ENCODE data around the gene GRAP.
A peak's percentile ranks its signal among the peaks of the same experiment; 100 is the strongest.

GRAP gene

GRCh38 chr17:19004421-19005136 is 42.2 kb downstream of the GRAP start, which contains the start of gene FAM83G:
Gene FAM83G (minus strand): TSS chr17:19004764. CDS start chr17:19004041, 723 bp downstream.
- Histone ChIP-seq H3K27me3 (ENCODE audit: insufficient read depth, low read length) (no peaks in the 10 kb centered on the region), H3K4me3 (ENCODE audit: low read depth, low read length, poor library complexity, severe bottlenecking) (peak within 1 kb of the TSS; percentile 68), H3K9me3 (ENCODE audit: low read length) (no peaks in the 10 kb centered on the region), H3K4me1 (ENCODE audit: insufficient read depth, low read length, severe bottlenecking) (peaks cover 31% of the 10 kb centered on the region), H3K4me2 (ENCODE audit: low read length) (peak within 1 kb of the TSS; percentile 90), H3K79me2 (ENCODE audit: insufficient read depth, low read length) (no peaks in the 10 kb centered on the region), H3K27ac (ENCODE audit: low read depth, low read length, poor library complexity, severe bottlenecking) (peak within 1 kb of the TSS; percentile 21), H3F3A (ENCODE audit: insufficient read depth, low read length) (no peaks in the 10 kb centered on the region), H3K9me2 (ENCODE audit: low read depth, low read length) (no peaks in the 10 kb centered on the region), H3K9ac (ENCODE audit: low read length) (peak within 1 kb of the TSS; percentile 74), H2AFZ (ENCODE audit: low read length) (no peak within 1 kb of the TSS), H3K36me3 (ENCODE audit: insufficient read depth, low read length) (peaks cover 10% of the 10 kb centered on the region; the same call in 1 of the 2 replicates), H4K20me1 (ENCODE audit: insufficient read depth, low read length) (no peaks in the 10 kb centered on the region)
- TF ChIP-seq EZH2 (IDR thresholded peaks at IDR 0.05; ENCODE audit: borderline replicate concordance, low read length), result no peak
- TF ChIP-seq CTCF (IDR thresholded peaks at IDR 0.05; ENCODE audit: low read length), result no peak

- H3K27me3 ChIP-seq (ENCODE audit: insufficient read depth, low read length), result no peaks in the 10 kb centered on the region
- H3K9me2 ChIP-seq (ENCODE audit: low read depth, low read length), result no peaks in the 10 kb centered on the region
- no peaks in the 10 kb centered on the region for H3K9me3 ChIP-seq (ENCODE audit: low read length)
- H3K9ac ChIP-seq (ENCODE audit: low read length), result peak overlapping the region; percentile 66
- peak overlapping the region; percentile 68 for H3K4me3 ChIP-seq (ENCODE audit: low read depth, low read length, poor library complexity, severe bottlenecking)
- no peaks in the 10 kb centered on the region for H4K20me1 ChIP-seq (ENCODE audit: insufficient read depth, low read length)
- no peak for TF ChIP-seq EZH2 (IDR thresholded peaks at IDR 0.05; ENCODE audit: borderline replicate concordance, low read length)
- no peak for TF ChIP-seq CTCF (IDR thresholded peaks at IDR 0.05; ENCODE audit: low read length)
- no peak overlapping the region for H3K27ac ChIP-seq (ENCODE audit: low read depth, low read length, poor library complexity, severe bottlenecking)
- peaks cover 31% of the 10 kb centered on the region for H3K4me1 ChIP-seq (ENCODE audit: insufficient read depth, low read length, severe bottlenecking)
- H3K4me2 ChIP-seq (ENCODE audit: low read length), result peak overlapping the region; percentile 90
- H2AFZ ChIP-seq (ENCODE audit: low read length), result no peak overlapping the region
- peaks cover 10% of the 10 kb centered on the region; the same call in 1 of the 2 replicates for H3K36me3 ChIP-seq (ENCODE audit: insufficient read depth, low read length)
- no peaks in the 10 kb centered on the region for H3K79me2 ChIP-seq (ENCODE audit: insufficient read depth, low read length)
- H3F3A ChIP-seq (ENCODE audit: insufficient read depth, low read length), result no peaks in the 10 kb centered on the region
Observed at GRCh38 chr17:19003543-19004420, 43.0 kb downstream of the GRAP start.

GRCh38 chr17:19002805-19003542 is 43.8 kb downstream of the GRAP start:
- no peaks in the 10 kb centered on the region for H3K9me3 ChIP-seq (ENCODE audit: low read length)

More at GRCh38 chr17:19002805-19003542, 43.8 kb downstream of the GRAP start:
- Histone ChIP-seq H3K4me3 (ENCODE audit: low read depth, low read length, poor library complexity, severe bottlenecking) (peak overlapping the region; percentile 68), H3K9me2 (ENCODE audit: low read depth, low read length) (no peaks in the 10 kb centered on the region), H3K27me3 (ENCODE audit: insufficient read depth, low read length) (no peaks in the 10 kb centered on the region), H3K9ac (ENCODE audit: low read length) (peak overlapping the region; percentile 65; the same call in 1 of the 2 replicates), H3K36me3 (ENCODE audit: insufficient read depth, low read length) (peaks cover 10% of the 10 kb centered on the region; the same call in 1 of the 2 replicates), H2AFZ (ENCODE audit: low read length) (no peak overlapping the region), H3F3A (ENCODE audit: insufficient read depth, low read length) (no peaks in the 10 kb centered on the region), H3K4me2 (ENCODE audit: low read length) (peak overlapping the region; percentile 90), H3K79me2 (ENCODE audit: insufficient read depth, low read length) (no peaks in the 10 kb centered on the region), H4K20me1 (ENCODE audit: insufficient read depth, low read length) (no peaks in the 10 kb centered on the region), H3K4me1 (ENCODE audit: insufficient read depth, low read length, severe bottlenecking) (peaks cover 31% of the 10 kb centered on the region), H3K27ac (ENCODE audit: low read depth, low read length, poor library complexity, severe bottlenecking) (no peak overlapping the region)
- TF ChIP-seq EZH2 (IDR thresholded peaks at IDR 0.05; ENCODE audit: borderline replicate concordance, low read length), result no peak
- no peak for TF ChIP-seq CTCF (IDR thresholded peaks at IDR 0.05; ENCODE audit: low read length)

Data from OCI-LY1 (cell line).